8988T (cell line): Measurements from ENCODE around the gene TMEM31.
"Not testable (repeated sequence)": the region's sequence is repeated elsewhere in the genome, so short reads cannot be mapped to it uniquely, and the experiment has no call there.

Experiments used
- DNase-seq: peaks from one replicate; pipeline ENCODE4 v3.0.0; 2011

TMEM31 gene

DNA sequence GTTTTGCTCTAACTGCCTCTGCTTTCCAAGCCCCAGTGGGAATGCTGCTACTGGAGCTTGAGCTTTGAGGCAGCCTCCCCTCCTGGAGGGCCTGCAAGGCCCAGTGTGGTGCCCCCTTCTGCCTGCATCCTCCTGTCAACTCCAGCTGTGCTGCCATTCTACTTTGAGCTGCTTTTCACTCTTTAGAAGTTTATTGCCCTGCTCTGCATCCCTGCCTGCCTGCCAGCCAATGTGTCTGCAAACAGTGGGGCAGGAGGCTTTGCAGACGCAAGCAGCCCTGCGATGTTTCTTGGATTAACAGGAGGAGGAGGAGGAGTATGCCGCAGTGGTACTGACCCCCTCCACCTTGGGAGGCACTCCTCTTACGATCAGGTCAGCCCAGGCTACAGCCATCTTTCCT lies 16.4 kb downstream of the TMEM31 start:
- no peak for DNase-seq

DNA sequence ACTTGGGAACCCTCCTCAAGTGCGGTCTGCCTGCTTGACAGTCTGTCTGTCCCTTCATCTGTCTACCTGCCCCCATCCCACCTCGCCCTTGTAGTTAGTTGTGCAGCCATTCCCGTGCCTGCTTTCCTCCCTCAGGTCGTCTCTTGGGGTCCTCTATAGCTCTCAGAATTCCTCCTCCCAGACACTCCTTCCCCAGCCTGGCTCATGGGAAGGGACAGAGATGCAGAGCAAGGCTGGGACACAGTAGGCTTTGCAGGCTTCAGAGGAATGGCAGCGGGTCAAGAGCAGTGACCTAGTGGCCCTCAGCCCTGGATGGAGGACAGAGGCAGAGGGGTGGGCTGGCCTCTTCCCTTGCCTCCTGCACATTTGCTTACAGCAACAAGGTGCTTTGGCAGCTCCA lies 18.3 kb downstream of the TMEM31 start:
- DNase-seq: no peak

DNA sequence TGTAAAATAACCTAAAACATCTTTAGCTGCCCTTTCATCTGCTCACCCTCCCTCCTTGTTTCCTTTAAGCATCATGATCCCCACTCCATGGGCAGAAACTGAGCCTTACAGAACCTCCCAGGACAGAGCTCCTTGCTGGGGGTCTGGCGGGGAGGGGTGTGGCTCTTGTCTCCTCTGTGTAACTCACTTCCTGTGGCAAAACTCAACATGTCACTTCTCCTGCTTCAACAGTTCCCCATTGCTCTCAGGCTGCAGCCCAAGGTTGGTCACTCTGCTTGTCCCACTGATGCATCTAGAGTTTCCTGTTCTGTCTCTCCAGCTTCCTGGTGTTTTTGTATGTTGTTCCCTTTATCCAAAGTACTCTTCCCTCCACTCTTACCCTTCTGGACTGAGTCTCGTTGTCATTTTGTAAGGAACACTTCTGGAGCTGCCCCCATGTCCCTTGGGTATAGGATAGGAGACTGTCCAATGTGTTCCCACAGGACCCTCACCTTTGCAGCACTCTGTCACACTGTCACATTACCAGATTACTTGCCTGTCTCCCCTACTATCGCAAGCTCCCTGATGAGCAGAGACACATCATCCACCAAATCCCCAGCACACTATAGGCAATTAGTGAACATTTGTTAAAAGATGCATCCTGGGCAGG lies 19.6 kb downstream of the TMEM31 start:
- DNase-seq: no peak

DNA sequence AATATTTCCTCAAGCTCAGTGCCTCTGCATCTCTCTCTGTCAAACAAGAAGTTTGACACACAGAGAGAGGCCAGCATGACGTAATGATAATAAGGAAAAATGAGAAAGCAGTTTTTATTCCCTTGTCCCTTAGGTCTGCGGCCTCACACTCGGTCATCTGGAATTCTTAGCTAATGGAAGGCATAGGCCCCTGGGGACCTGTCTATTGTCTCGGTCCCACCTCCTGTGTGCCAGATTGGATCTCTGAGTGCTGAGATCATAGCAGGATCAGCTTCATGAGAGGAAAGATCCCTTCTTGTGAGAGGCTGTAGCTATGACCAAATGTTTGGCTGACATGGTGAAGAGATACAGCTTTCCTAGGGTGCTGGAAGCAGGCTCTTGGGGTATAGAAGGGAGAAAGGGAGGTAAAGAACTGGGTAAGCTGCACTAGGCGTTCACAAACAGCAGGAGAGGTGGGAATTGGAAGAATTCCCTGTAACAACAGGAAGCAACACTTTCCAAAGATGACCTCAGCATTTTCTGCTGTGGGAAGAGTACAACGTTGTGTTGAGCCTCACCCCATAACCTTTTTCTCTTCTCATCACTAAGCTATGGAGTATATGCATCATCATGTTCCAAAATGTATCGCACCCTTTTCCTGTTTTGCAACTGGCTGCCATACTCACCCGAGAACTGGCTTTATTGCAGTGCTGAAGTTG lies 20.2 kb downstream of the TMEM31 start:
- DNase-seq: no peak

DNA sequence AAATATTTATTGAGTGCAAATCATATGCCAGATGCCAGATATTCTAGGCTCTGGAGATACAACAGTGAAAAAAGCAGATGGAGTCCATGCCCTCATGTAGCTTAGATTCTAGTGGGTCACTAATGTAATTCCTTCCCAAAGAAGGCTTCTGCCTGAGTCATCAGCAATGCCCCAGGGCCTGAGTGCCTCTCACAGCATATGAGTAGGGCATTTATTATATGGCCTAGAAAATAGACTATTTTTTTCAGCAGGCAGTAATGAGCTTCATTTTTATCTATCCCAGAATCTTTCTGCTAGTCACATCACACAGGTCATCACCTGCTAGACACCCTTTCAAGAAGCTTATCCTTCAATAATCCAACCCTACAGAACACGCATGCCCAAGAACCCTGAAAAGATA lies 22.3 kb downstream of the TMEM31 start:
- DNase-seq: no peak

DNA sequence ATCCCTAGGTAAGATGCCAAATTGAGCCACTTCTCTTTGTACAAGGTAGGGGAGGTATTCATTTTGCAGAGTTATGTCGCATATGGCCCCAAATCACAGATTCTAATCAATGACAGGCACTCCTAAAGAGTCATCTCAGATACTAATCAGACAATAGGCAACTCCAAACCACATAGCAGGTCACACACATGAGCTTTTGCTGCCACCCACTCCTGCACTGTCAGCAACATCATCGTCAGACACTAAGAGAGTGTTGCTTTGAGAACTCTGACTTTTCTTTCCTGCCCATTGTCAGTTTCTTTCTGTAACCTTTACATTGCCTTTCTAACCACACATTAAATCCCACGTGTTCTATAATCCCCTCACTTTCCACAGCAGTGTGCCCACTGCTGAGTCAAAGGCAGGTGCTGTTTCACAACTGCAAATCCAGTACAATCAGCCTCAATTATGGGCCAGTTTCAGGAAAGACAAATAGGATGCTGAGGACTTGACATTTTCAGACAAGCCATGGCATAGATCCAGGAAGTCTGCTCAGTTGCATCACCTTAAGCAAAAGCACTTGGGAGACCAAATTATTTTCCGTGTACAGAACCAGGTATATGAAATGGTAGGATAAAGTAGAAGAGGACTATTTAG lies 23.5 kb downstream of the TMEM31 start:
- DNase-seq: no peak

DNA sequence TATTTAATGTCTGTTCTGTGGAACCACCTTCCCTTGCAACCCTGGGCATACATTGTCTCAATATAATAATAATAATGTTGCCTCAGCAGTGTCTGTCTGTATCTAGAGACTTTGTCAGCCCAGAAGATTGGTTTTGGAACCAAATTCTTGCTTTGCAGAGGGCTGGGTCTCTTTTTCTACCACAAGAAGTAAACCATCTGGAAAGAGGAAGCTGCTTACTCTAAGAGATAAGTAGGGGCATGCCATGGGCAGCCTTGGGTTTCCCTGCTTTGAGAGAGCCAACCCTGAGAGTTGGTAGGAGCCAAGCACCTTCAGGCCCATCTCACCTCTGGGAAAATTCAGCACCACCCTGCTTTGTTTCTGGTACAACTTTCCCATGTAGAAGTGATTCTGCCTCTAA lies 27.0 kb downstream of the TMEM31 start:
- DNase-seq: no peak

DNA sequence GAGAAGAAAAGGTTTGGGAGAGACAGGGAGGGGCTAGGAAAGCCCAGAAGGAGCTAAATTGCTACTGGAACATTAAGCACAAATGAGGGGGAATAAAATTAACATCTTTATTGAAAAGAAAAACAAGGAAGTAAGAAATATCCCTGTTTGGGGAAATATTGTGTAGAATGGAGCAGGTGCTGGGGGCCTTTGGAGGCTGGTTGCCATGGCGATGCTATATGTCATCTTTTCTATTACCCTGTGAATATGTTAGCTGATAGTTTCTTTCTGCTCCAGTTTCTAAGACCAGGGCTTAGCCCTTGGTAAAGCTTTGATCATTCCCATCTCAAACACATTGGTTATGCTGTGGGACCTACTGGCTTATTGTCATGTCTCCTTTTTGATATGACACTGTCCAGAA lies 28.7 kb downstream of the TMEM31 start:
- no peak for DNase-seq

DNA sequence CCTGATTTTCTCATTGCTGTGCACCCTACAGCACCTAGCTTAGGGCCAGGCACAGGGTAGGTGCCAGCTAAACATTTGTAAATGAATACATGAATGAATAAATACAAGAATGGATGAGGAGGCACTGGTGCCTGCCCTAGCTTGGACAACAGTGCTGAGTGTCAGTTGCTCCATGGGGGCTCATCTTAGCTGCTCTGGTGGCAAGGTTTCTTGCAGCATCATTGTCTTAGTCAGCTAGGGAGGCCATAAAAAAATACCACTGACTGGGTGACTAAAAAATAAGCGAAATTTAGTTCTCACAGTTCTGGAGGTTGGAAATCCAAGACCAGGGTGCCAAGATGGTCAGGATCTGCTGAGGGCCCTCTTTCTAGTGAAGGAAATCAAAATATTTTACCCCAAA lies 31.2 kb downstream of the TMEM31 start:
- no peak for DNase-seq

DNA sequence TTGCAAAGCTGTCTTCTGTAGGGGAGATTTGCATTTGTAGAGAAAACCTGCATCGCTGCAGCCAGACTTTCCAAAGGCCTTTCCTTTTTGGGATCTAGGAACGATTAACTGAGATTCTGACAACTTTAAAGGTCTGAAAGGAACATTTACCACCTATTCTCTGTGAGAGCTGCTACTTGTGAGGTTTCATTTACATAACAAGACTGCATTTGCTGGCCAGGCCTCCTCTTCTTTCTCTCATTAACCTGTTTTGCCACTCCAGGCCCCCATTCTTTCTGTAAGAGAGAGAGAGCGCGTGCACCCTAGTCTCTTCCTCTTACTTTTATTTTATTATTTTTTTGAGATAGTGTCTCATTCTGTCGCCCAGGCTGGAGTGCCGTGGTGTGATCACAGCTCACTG lies 31.6 kb downstream of the TMEM31 start:
- no peak for DNase-seq

DNA sequence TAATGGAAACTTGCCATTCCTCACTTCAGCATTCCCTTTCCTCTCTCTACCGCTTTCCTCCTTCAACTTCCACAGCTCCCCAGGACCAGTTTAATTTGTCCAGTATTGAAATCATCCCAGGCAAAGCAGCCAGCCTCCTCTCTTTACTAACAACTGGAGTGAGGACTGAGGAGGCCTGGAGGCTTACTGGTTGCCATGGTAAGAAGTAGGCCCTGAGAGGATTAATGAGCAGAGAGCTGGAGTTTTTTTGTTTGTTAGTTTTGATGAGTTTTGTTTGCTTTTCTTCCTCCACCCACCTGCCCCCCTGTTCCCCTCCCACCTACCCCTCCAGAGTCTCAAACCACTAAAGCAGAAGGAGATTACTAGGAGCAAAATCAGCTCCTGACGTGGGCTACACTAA lies 36.5 kb downstream of the TMEM31 start:
- DNase-seq: no peak

DNA sequence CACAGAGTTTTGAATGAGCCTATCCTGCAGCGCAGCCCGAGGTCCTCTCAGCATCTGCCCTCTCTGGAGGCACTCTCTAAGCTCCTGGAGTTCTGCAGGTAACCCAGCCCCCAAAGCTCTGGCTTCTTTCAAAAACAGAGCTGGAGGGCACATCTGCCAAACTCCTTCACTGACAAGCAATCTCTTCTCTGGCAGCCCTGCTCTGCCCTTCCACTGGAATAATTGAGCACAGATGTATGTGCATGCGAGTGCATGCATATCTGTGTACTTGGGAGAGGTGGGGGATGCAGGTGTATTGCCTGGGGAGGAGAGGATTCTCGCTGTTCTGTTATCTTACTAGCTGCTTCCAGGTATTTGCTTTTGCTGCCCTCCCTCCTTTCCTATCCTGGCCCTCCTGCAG lies 43.7 kb downstream of the TMEM31 start:
- DNase-seq: no peak

DNA sequence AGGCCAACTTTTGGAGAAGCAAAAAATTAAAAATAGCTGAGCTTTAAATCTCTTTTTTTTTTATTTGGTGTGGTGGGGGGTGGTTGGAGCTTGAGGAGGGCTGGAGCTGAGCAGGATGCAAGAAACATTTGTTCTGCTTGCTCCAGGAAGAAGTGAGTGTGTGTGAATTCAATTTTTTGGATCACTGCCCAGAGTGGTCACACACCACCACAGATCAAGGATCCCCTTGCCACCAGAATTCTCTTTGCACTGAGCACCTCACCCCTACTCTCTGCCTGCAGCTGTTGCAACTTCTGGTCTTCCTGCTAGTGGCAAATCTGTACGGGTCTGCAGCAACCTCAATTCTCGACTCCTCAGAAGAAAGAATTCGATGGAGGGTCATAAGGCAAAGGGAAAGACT lies 46.0 kb downstream of the TMEM31 start:
- no peak for DNase-seq

DNA sequence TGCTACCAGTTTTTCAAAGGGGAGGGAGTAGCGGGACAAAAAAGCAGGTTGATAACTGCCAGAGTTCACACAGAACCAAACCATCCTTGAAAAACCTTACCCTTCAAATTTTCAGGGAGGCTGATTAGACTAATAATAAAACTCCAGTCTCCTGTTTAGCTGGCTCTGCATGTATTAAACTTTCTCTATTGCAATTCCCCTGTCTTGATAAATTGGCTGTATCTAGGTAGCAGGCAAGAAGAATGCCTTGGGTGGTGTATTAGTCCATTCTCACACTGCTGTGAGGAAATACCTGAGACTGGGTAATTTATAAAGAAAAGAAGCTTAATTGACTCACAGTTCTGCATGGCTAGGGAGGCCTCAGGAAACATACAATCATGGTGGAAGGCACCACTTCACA lies 47.8 kb downstream of the TMEM31 start:
- no peak for DNase-seq

DNA sequence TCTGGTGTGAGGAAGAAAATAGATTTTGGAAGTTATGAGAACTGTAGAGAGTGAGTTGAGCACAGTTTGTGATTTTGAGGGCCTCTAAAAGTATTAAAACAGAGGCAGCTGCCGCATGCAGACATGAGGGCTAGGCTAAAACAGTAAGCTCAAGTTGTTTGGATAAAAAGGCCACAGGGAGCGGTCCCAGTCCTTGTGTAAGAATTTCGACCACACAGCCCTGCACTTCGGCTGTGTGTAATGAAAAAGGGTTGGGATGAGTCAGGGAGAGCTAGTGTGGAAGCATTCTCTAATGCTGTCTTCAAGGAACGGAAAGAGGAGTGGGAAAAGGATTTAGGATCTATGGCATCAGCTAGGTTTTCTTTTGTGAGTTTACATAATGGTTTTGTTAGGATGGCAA lies 52.8 kb downstream of the TMEM31 start:
- not testable (repeated sequence) for DNase-seq
